MM.1S (cell line): Measurements from ENCODE around the gene SLC47A2.

Experiments used
- DNase-seq: peaks from one replicate; pipeline ENCODE4 v3.0.0-alpha.2; 2015
- H2AFZ ChIP-seq: fragments of 300-600 bp; sonication (generic); 2 replicates; pipeline ENCODE4 v1.6.0; 2016; ENCODE audit warnings: antibody characterized with exemption, low read length
- H3F3A ChIP-seq: fragments of 300-600 bp; sonication (generic); 2 replicates; pipeline ENCODE4 v1.6.1; 2016; ENCODE audit warnings: mild to moderate bottlenecking, antibody characterized with exemption, low read length, moderate library complexity, mixed read lengths; ENCODE audit not compliant: insufficient read depth
- H3K27ac ChIP-seq: fragments of 300-600 bp; sonication (generic); 2 replicates; pipeline ENCODE4 v1.5.1; 2016; ENCODE audit warnings: mild to moderate bottlenecking, low read length
- H3K27me3 ChIP-seq: fragments of 300-600 bp; sonication (generic); replicated peaks from 2 replicates; pipeline ENCODE4 v1.6.0; 2016; ENCODE audit warnings: low read length; ENCODE audit not compliant: insufficient read depth
- H3K36me3 ChIP-seq: fragments of 300-600 bp; sonication (generic); replicated peaks from 2 replicates; pipeline ENCODE4 v1.6.1; 2016; ENCODE audit warnings: mild to moderate bottlenecking, low read length, mixed read lengths; ENCODE audit not compliant: insufficient read depth
- H3K4me1 ChIP-seq: fragments of 300-600 bp; sonication (generic); 2 replicates; pipeline ENCODE4 v1.6.1; 2016; ENCODE audit warnings: low read length, mixed read lengths
- H3K4me2 ChIP-seq: fragments of 300-600 bp; sonication (generic); 2 replicates; pipeline ENCODE4 v1.6.0; 2016; ENCODE audit warnings: low read depth, low read length
- H3K4me3 ChIP-seq: fragments of 300-600 bp; sonication (generic); 2 replicates; pipeline ENCODE4 v1.5.1; 2016; ENCODE audit warnings: low read length, mixed read lengths
- H3K79me2 ChIP-seq: fragments of 300-600 bp; sonication (generic); 2 replicates; pipeline ENCODE4 v1.6.1; 2016; ENCODE audit warnings: mixed run types, low read length, mixed read lengths
- H3K9ac ChIP-seq: fragments of 300-600 bp; sonication (generic); 2 replicates; pipeline ENCODE4 v1.6.1; 2016; ENCODE audit warnings: low read length, mixed read lengths
- H3K9me2 ChIP-seq: fragments of 300-600 bp; sonication (generic); replicated peaks from 2 replicates; pipeline ENCODE4 v1.6.1; 2016; ENCODE audit warnings: mild to moderate bottlenecking, low read length, mixed read lengths; ENCODE audit not compliant: insufficient read depth
- H3K9me3 ChIP-seq: fragments of 300-600 bp; sonication (generic); replicated peaks from 2 replicates; pipeline ENCODE4 v1.6.1; 2016; ENCODE audit warnings: mild to moderate bottlenecking, low read length, mixed read lengths; ENCODE audit not compliant: insufficient read depth
- H4K20me1 ChIP-seq: fragments of 300-600 bp; sonication (generic); 2 replicates; pipeline ENCODE4 v1.6.1; 2016; ENCODE audit warnings: mild to moderate bottlenecking, low read length, moderate library complexity, mixed read lengths; ENCODE audit not compliant: insufficient read depth
- EZH2 ChIP-seq: fragments of 300-600 bp; sonication (generic); optimal IDR thresholded peaks from 2 replicates; pipeline ENCODE3; 2017; ENCODE audit warnings: low read depth, mild to moderate bottlenecking, antibody characterized with exemption, low read length, mixed read lengths
- EZH2phosphoT487 ChIP-seq: fragments of 300-600 bp; sonication (generic); IDR thresholded peaks from 2 replicates; pipeline ENCODE4 v1.6.1; 2018; ENCODE audit warnings: antibody characterized with exemption, low read length
- TF ChIP-seq, protein P1 (sequence below): fragments of 300-600 bp; sonication (generic); IDR thresholded peaks from 2 replicates; pipeline ENCODE4 v1.5.1; 2016; ENCODE audit warnings: antibody characterized with exemption, low read length, mixed read lengths

SLC47A2 gene

DNA sequence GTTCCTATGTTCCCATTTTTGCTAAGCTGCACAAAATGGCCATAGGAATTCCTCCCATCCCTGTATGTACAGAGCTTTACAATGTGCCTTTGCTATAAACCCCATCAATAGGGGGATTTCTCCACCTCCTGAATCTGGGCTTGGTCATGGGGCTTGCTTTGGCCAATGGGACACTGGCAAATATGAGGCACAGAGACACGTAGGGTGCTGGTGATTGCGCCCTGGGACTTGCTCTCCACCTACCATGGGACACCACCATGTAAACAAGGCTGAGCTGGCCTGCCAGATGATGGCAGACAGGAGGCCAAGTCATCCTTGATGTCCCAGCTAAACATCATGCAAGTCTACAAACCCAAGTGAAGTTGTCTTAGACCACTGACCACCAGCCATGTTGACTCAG is 47.0 kb upstream of the SLC47A2 start:
- Histone ChIP-seq H3K27ac (no peak overlapping the region), H3K79me2 (no peaks in the 10 kb centered on the region), H3K36me3 (no peaks in the 10 kb centered on the region), H2AFZ (no peak overlapping the region), H3K9me2 (no peaks in the 10 kb centered on the region), H3K4me1 (no peaks in the 10 kb centered on the region), H3K27me3 (peaks cover 14% of the 10 kb centered on the region), H3K9me3 (no peaks in the 10 kb centered on the region), H3K4me3 (no peak overlapping the region), H3K9ac (no peak overlapping the region), H3K4me2 (no peak overlapping the region), H3F3A (no peaks in the 10 kb centered on the region), H4K20me1 (no peaks in the 10 kb centered on the region)
- no peak for TF ChIP-seq EZH2phosphoT487
- TF ChIP-seq, protein P1, sequence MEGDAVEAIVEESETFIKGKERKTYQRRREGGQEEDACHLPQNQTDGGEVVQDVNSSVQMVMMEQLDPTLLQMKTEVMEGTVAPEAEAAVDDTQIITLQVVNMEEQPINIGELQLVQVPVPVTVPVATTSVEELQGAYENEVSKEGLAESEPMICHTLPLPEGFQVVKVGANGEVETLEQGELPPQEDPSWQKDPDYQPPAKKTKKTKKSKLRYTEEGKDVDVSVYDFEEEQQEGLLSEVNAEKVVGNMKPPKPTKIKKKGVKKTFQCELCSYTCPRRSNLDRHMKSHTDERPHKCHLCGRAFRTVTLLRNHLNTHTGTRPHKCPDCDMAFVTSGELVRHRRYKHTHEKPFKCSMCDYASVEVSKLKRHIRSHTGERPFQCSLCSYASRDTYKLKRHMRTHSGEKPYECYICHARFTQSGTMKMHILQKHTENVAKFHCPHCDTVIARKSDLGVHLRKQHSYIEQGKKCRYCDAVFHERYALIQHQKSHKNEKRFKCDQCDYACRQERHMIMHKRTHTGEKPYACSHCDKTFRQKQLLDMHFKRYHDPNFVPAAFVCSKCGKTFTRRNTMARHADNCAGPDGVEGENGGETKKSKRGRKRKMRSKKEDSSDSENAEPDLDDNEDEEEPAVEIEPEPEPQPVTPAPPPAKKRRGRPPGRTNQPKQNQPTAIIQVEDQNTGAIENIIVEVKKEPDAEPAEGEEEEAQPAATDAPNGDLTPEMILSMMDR: no peak
- no peak for TF ChIP-seq EZH2
- no peak for DNase-seq

DNA sequence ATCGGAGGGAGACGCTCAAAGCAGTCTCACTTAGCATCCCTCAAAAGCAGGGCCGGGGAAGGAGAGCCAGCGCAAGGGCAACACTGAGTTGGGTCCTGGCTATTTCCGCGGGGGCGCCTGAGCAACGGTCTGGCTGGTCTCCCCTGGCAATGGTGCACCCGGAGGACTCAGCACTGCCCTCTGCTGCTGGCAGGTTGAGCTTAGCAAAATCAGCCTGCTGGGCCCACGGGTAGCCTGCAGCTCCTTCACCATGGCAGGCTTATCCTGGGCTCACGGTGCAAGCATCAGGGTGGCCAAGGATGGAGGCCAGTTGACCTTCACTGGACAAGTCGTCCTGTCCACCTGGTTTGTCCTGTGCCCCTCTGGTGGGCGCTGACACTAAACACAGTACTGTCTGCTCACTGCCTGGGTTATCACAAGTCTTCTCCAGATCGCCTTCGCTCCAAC is 46.2 kb upstream of the SLC47A2 start:
- Histone ChIP-seq H3K4me1 (no peaks in the 10 kb centered on the region), H3K27ac (no peak overlapping the region), H3K9me3 (no peaks in the 10 kb centered on the region), H3K27me3 (peaks cover 14% of the 10 kb centered on the region), H3K79me2 (no peaks in the 10 kb centered on the region), H3K36me3 (no peaks in the 10 kb centered on the region), H3K4me2 (peak overlapping the region; percentile 40; the same call in 1 of the 2 replicates), H3F3A (no peaks in the 10 kb centered on the region), H3K9me2 (no peaks in the 10 kb centered on the region), H3K9ac (no peak overlapping the region), H2AFZ (peak overlapping the region; percentile 15; the same call in 1 of the 2 replicates), H4K20me1 (no peaks in the 10 kb centered on the region), H3K4me3 (no peak overlapping the region; the same call in 1 of the 2 replicates)
- no peak for TF ChIP-seq EZH2phosphoT487
- TF ChIP-seq, protein P1: peak; percentile 78
- DNase-seq: peak; percentile 51

DNA sequence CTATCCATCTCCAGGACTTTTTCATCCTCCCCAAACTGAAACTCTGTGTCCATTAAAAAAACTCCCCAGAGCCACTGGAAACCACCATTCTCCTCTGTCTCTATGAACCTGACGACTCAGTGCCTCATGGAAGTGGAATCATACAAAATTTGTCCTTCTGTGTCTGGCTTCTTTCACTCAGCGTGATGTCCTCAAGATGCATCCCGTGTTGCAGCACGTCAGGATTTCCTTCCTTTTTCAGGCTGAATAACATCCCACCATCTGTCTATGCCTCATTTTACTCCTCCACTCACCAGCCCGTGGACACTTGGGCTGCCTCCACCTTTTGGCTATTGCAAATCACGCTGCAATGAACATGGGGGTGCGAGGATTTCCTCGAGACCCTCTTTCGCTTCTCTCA is 44.4 kb upstream of the SLC47A2 start:
- H3K9me3 ChIP-seq: no peaks in the 10 kb centered on the region
- H3K79me2 ChIP-seq: no peaks in the 10 kb centered on the region
- peaks cover 14% of the 10 kb centered on the region for H3K27me3 ChIP-seq
- H3K9ac ChIP-seq: no peak overlapping the region
- no peak for TF ChIP-seq EZH2phosphoT487
- TF ChIP-seq EZH2: no peak
- TF ChIP-seq, protein P1: no peak
- no peaks in the 10 kb centered on the region for H4K20me1 ChIP-seq
- no peak for DNase-seq
- no peak overlapping the region for H3K27ac ChIP-seq
- H2AFZ ChIP-seq: no peak overlapping the region
- H3K4me3 ChIP-seq: no peak overlapping the region
- H3K9me2 ChIP-seq: no peaks in the 10 kb centered on the region
- no peaks in the 10 kb centered on the region for H3F3A ChIP-seq
- no peaks in the 10 kb centered on the region for H3K36me3 ChIP-seq
- H3K4me1 ChIP-seq: no peaks in the 10 kb centered on the region
- H3K4me2 ChIP-seq: no peak overlapping the region
